ENCODE results near the gene CCDC194. TPM values are rescaled to one million over a fixed set of nuclear protein-coding genes. Genes with fewer than 3 reads are reported as not detected.

Gene CCDC194
- total RNA-seq, 1 donor from 2014 or later, result not detected

GRCh38 chr19:17358395-17358794, 35.6 kb downstream of the CCDC194 start:
- TF ChIP-seq CTCF (IDR thresholded peaks at IDR 0.05; ENCODE audit: partially characterized antibody, unreplicated experiment), result no peak
- Mint-ChIP-seq H3K4me1 (ENCODE audit: low read depth, unreplicated experiment) (no peaks in the 10 kb centered on the region), H3K36me3 (ENCODE audit: unreplicated experiment) (no peaks in the 10 kb centered on the region), H3K27me3 (ENCODE audit: unreplicated experiment) (peaks cover 5% of the 10 kb centered on the region), H3K9me3 (ENCODE audit: unreplicated experiment) (peaks cover 4% of the 10 kb centered on the region), H3K27ac (ENCODE audit: unreplicated experiment) (no peak overlapping the region), H3K4me3 (ENCODE audit: unreplicated experiment) (no peak overlapping the region)
- DNase-seq, result no peak

- no peaks in the 10 kb centered on the region for H3K4me1 Mint-ChIP-seq (ENCODE audit: low read depth, unreplicated experiment)
- H3K27me3 Mint-ChIP-seq (ENCODE audit: unreplicated experiment), result peaks cover 7% of the 10 kb centered on the region
- no peak overlapping the region for H3K4me3 Mint-ChIP-seq (ENCODE audit: unreplicated experiment)
- H3K9me3 Mint-ChIP-seq (ENCODE audit: unreplicated experiment), result peaks cover 4% of the 10 kb centered on the region
- no peaks in the 10 kb centered on the region for H3K36me3 Mint-ChIP-seq (ENCODE audit: unreplicated experiment)
- no peak overlapping the region for H3K27ac Mint-ChIP-seq (ENCODE audit: unreplicated experiment)
- no peak for TF ChIP-seq CTCF (IDR thresholded peaks at IDR 0.05; ENCODE audit: partially characterized antibody, unreplicated experiment)
- DNase-seq, result no peak
Measured at GRCh38 chr19:17357724-17358123, 36.3 kb downstream of the CCDC194 start.

GRCh38 chr19:17357078-17357666, 36.8 kb downstream of the CCDC194 start:
- Mint-ChIP-seq H3K4me3 (ENCODE audit: unreplicated experiment) (no peak overlapping the region), H3K36me3 (ENCODE audit: unreplicated experiment) (no peaks in the 10 kb centered on the region), H3K4me1 (ENCODE audit: low read depth, unreplicated experiment) (no peaks in the 10 kb centered on the region), H3K9me3 (ENCODE audit: unreplicated experiment) (peaks cover 4% of the 10 kb centered on the region), H3K27me3 (ENCODE audit: unreplicated experiment) (peaks cover 7% of the 10 kb centered on the region), H3K27ac (ENCODE audit: unreplicated experiment) (no peak overlapping the region)
- DNase-seq, result no peak
- TF ChIP-seq CTCF (IDR thresholded peaks at IDR 0.05; ENCODE audit: partially characterized antibody, unreplicated experiment), result no peak

- Mint-ChIP-seq H3K27me3 (ENCODE audit: unreplicated experiment) (peaks cover 5% of the 10 kb centered on the region), H3K36me3 (ENCODE audit: unreplicated experiment) (no peaks in the 10 kb centered on the region), H3K4me1 (ENCODE audit: low read depth, unreplicated experiment) (no peaks in the 10 kb centered on the region), H3K27ac (ENCODE audit: unreplicated experiment) (no peak overlapping the region), H3K9me3 (ENCODE audit: unreplicated experiment) (no peaks in the 10 kb centered on the region), H3K4me3 (ENCODE audit: unreplicated experiment) (no peak overlapping the region)
- no peak for TF ChIP-seq CTCF (IDR thresholded peaks at IDR 0.05; ENCODE audit: partially characterized antibody, unreplicated experiment)
- DNase-seq, result no peak
Measured at GRCh38 chr19:17353386-17353785, 40.6 kb downstream of the CCDC194 start.

- no peak for TF ChIP-seq CTCF (IDR thresholded peaks at IDR 0.05; ENCODE audit: partially characterized antibody, unreplicated experiment)
- Mint-ChIP-seq H3K4me1 (ENCODE audit: low read depth, unreplicated experiment) (no peaks in the 10 kb centered on the region), H3K27me3 (ENCODE audit: unreplicated experiment) (peaks cover 6% of the 10 kb centered on the region), H3K4me3 (ENCODE audit: unreplicated experiment) (no peak overlapping the region), H3K9me3 (ENCODE audit: unreplicated experiment) (peaks cover under 1% of the 10 kb centered on the region), H3K27ac (ENCODE audit: unreplicated experiment) (no peak overlapping the region), H3K36me3 (ENCODE audit: unreplicated experiment) (no peaks in the 10 kb centered on the region)
- DNase-seq, result no peak
Measured at GRCh38 chr19:17352608-17353280, 41.3 kb downstream of the CCDC194 start.

Data from glutamatergic neuron (in vitro differentiated cells).